NCI-H510A treated with DMSO at 0.1 percent for 48 hours (cell line): ENCODE data around the gene MOB1B.
"Not testable (repeated sequence)": the region's sequence is repeated elsewhere in the genome, so short reads cannot be mapped to it uniquely, and the experiment has no call there.

Source experiments
- DNase-seq: peaks from one replicate; lab custom pipeline; 2025; lab: John Stamatoyannopoulos, UW

The MOB1B gene

DNA sequence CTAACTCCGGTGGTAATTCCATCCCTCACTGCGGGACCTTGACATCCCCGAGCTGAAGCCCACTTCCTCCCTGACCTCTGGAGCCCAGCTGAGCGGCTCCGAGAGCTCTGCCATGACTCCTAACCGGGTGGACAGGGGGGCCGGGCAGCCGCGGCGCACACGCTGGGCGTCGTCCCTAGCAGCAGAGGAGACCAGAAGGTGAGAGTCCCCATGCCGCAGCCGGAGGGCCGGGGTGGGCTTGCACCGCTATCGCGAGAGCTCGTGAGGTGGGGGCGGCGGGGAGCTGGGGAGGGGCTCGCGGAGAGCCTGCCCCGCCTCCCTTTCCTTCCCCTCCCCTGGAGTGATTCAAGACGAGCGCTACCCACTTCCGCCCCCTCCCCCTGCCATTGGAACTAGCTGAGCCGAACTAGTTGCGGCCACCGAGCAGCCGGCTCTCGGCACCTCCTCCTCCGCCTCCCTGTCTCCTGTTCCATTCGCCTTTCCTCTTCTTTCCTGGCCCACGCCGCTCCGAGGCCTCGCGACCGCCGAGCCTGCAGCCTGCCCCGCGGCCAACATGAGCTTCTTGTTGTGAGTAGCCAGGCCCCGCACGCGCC, at the start of gene MOB1B:
Gene MOB1B, plus strand, starts transcription at position 386 of the 593 bp plus-strand sequence. Its CDS starts 168 bp downstream, at position 554.
- DNase-seq, result peak; percentile 72

DNA sequence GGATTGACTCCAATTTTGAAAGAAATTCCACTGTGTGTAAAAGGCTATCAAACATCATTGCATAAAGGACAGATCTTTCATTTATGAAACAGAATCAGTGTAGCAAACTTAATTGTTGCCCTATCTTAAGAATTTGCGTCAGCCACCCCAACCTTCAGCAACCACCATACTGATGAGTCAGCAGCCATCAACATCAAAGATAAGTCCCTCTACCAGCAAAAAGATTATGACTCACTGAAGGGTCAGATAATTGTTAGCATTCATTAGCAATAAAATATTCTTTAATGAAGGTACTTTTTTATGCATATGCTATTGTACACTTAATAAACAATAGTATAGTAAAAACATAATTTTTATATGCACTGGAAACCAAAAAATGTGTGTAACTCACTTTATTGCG, 46.7 kb upstream of the MOB1B start:
- no peak for DNase-seq

DNA sequence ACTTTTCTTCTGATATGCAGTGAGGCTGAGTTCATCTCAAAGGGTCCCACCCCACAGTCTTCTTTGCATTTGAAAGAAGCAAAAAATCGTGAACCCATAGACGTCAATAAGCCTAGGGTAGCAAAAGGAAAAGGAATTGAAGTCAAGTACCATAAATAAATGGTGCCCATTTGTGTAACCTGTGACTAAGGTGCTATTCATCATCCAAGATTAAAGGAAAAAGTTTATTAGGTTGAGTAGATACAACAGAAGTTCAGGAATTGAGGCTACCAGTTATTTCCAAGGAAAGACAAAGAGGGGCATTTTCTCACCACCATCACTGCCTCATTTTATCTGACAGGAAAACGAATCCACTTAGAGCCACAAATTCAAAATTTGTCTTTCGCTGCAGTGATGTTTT, 43.7 kb upstream of the MOB1B start:
- DNase-seq, result no peak

DNA sequence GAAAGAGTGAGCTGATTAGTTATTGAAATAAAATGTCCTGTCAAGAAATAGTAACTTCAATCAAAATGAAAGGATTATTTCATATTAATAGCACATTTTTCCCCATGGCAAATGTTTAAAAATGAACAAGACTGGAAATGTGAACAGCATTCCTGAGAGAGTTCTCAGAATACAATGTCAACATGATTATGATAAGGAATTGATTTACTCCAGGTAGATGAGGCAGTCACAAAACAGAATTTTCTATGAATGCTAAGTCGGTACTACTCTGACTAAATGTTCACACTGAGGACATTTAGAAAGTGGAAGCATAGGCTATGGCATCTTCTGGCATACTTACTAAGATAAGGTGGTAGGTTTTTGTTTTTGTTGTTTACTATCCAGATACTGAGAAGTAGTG, 43.1 kb upstream of the MOB1B start:
- DNase-seq, result no peak

DNA sequence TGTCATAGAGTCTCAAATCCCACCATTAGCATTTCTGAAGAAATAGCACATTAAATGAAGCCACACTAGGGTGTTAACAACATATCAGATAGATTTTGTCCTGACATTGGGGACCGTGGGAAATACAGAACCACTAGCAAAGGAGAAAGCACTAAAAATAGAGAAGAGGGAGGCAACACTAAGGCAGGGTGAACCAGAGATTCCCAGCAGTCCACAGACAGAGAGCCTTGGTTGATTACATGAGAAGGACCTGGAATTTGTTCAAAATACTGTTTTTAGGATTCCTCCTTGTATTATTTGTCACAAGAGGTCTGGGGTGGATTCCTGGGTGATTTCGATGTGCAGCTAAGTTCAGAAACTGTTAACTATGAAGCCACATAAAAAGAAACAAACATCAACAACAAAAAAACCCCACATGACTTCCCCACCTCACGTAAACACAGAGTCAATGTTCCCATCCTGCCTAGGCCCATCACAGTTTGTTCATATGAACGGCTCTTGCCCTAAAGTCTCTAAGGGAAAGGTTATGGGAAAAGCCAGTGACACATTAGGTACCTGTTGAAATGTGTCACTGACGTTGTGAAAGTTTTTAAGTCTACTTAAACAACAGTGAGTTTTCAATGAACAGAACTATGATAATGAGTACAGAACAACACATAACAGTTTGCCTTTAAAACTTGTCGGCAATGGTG, 38.9 kb upstream of the MOB1B start:
- DNase-seq, result no peak

DNA sequence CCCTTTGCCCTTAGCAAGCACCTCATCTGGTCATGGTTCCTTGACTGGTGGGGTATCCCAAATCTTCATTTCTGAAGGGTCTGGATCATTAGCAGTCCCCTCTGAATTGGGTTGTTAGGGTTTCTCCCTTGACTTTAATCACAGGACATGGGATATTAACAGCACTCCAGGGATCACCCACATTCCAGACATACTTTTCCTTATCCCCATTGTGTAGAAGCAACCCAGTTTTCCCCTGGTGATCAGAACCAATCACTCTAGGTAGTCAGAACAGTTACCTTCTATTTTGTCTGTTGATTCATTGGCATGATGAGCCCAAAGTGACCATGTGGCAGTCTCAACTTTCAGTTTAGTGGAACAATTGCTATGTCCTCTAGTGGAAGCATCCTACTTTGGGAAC, 33.4 kb upstream of the MOB1B start:
- DNase-seq, result no peak

DNA sequence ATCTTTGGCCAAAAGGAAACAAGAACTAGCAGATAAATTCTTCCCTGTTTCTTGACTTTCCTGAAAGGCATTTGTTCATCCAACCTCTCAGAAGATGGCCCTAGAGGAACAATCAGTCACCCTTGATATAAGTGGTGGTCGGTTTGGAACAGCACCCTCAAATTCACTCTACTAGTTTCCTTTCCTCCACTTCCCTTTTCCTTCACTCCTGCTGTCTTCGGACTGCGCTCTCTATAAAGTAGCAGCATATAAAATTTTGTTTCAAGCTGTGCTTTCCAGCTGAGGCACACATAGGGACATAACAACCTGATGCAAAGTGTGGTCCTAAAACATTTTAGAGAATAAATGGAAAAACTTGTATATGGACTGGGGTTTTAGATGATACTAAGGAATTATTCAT, 29.0 kb upstream of the MOB1B start:
- no peak for DNase-seq

DNA sequence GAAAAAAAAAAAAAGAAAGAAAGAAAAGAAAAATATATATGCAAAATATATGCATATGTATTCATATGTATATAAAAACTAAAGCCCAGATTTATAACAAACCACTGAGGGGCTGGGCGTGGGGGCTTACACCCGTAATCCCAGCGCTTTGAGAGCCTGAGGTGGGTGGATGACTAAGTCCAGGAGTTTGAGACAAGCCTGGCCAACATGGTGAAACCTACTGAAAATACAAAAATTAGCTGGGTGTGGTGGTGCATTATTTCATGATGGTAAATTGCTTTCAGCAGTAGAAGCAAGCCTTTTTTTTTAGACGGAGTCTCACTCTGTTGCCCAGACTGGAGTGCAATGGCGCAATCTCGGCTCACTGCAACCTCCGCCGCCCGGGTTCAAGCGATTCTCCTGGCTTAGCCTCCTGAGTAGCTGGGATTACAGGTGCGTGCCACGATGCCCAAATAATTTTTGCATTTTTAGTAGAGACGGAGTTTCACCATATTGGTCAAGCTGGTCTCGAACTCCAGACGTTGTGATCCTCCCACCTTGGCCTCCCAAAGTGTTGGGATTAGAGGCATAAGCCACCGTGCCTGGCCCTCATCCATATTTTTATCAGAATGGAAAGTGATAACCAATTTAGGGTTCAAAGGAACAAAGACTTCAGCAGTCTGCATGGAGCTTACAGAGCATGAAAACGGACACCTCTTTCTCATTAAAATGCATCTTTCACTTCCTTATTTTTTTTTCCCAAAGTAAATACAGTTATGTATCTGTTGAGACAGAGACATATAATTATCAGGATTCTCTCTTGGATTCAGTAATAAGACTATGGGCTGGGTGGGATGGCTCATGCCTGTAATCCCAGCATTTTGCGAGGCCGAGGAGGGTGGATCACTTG, 27.7 kb upstream of the MOB1B start:
- DNase-seq, result no peak

DNA sequence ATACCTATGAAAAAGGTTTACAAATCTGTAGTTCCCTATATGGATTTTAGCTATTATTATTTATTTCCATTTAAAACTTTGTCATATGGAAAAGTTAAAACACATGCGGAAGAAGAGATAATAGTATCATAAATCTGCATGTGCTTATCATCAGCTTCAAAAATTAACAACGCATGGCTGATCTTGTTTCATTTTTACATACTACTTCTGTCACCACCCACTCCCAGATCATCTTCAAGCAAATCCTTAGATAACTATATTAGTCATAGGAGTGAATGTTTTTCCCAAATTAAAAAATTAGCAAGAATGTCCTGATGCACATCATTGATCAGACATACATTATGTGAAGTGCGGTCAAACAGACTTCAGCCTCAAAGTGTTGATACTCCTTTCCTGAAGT, 24.6 kb upstream of the MOB1B start:
- no peak for DNase-seq

DNA sequence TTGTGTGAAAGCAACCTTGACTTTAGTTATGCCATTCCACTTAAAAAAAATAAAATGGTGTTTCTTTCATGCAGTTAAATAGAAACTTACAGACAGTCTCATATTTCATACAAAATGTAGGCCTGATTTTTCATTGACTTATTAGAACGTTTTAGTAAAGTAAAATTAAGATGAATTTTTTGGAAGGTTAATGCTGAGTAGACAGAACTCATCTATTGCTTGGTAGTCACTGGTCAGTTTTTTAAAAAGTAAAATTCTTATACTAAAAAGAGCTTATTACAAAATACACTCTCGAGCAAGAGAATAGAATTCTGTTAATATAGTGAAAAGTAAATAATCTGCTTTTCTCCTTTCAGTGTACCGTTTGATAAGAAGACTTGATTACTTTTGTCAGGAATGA, 21.4 kb upstream of the MOB1B start:
- DNase-seq, result no peak

DNA sequence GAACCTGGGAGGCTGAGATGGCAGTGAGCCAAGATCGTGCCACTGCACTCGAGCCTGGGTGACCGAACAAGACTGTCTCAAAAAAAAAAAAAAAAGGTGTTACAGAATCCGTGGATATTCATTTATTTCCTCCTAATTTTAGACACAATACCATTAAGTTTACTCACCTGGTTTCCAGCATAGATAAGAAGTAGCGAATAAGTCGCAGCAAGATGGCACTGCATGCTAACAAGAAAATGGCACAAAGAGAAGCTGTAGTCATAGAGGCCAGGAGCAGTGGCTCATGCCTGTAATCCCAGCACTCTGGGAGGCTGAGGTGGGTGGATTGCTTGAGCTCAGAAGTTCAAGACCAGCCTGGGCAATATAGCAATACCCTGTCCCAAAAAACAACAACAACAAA, 17.0 kb upstream of the MOB1B start:
- peak; percentile 48 for DNase-seq

DNA sequence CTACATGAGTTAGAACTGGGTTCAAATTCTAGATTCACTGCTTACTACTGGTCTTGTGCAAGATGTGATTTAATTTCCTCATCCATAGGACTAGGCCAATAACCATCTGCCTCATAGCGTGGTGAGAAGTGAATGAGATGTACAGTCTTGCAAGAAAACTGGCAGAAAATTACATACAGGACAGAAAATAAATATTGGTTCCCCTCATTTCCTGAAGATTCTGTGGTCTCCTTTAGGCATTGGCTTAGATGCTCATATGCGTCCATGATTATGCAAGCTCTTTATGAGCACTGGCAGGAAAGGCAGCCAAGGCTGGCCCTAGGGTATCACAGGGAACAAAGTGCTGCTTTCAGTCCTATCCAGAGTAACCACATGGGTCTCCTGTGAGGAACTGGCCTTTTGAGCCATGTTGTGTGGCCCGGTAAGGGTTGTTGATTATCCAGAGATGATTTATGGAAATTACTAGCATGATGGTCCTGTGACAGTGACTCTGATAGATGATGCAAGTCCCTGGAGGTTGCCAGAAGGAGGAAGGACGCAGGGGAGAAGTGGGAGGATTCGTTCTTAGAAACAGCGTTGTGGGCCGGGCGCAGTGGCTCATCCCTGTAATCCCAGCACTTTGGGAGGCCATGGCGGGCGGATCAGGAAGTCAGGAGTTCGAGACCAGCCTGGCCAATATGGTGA, 9.9 kb upstream of the MOB1B start:
- DNase-seq, result no peak

DNA sequence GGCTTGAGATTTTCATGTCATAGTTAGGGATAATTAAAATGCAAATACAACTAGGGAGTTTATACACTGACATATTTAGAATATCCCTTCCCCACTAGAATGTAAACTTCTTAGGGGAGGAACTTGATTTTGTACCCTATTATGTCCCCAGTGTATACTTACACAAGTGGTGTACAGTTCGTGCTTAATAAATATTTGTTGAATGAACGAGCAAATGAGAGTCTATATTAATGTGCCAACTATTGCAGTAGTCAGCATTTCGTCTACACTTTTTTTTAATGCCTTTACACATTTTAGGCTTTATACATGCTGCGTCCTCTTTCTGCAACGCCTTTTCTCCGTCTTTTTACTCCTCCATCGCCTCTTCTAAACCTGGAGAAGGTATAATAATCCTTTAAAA, 8.4 kb upstream of the MOB1B start:
- no peak for DNase-seq

DNA sequence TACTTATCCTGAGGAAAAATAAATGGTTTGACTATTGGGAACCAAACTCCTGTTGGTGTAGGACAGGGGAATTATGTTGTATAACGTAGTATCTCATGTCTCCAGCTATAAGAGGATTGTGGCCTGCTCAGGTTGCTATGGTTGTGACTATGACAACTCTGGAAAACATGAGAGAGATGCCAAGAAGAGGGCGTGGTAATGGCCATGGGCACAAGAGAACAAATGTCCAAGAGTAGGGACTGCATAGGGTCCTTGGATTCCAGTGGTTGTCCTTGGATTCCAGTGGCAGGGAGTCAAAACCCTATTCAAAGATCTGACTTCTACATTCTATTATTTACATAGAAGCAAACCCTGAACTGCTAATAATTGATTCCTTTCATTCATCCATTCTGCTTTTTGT, 6.8 kb upstream of the MOB1B start:
- DNase-seq, result no peak

DNA sequence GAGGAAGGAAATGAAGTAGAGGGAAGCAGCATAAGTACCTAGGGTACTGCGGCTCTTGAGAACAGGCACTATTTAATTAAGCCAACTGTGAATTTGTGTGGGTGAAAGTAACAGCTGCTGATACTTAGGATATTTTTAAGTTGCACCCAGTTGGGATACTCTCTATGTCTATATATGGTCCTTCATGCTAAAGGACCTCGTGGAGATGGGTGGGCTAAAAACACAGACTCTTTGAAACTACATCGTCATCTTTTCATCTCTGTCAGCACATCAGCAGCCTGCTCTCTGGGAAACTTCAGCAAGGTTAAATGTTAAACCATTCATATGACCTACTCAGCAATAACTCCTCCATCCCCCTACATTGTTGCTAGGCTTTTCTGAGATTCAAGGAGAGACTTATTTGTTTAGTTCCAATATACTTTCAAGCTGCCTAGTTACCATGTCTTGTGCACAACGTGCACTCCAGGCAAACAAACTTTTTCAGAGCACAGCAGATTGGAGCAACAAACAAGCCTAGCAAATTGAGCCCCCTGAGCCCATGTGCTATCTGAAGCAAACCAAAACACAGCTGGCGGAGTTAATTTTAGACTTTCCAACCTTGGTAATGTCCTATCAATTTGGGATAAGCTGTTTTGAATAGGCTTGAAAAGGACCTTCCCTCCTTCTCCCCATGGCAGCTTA, 6.2 kb upstream of the MOB1B start:
- DNase-seq, result no peak

DNA sequence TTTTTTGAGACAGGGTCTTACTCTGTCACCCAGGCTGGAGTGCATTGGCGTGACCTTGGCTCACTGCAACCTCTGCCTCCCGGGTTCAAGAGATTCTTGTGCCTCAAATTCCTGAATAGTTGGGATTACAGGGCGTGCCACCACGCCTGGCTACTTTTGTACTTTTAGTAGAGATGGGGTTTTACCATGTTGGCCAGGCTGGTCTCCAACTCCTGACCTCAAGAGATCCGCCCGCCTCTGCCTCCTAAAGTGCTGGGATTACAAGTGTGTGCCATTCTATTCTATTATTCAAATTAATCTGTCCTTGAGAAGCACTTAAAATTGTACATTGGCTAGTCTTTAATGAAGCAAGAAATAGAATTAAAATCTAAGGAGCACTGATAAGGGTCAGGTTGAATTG, 3.6 kb upstream of the MOB1B start:
- not testable (repeated sequence) for DNase-seq

DNA sequence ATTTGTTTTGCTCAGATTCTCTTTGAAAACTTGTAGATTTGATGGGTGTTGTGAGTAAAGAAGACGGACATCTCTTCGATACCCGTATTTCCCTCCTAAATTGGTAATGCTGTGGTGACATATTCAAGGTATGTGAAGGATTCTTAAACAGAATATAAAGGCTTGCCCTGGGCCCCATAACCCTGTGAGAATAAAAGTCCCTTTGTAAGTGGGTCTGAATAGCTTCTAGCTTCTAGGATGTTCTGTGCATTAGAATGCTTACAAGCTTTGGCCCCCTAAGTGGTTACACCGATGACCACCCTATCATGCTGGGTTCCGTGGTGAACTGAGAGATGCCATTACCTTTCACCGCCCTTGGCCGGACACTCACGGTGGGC, 574 bp upstream of the MOB1B start:
- DNase-seq, result peak; percentile 46

DNA sequence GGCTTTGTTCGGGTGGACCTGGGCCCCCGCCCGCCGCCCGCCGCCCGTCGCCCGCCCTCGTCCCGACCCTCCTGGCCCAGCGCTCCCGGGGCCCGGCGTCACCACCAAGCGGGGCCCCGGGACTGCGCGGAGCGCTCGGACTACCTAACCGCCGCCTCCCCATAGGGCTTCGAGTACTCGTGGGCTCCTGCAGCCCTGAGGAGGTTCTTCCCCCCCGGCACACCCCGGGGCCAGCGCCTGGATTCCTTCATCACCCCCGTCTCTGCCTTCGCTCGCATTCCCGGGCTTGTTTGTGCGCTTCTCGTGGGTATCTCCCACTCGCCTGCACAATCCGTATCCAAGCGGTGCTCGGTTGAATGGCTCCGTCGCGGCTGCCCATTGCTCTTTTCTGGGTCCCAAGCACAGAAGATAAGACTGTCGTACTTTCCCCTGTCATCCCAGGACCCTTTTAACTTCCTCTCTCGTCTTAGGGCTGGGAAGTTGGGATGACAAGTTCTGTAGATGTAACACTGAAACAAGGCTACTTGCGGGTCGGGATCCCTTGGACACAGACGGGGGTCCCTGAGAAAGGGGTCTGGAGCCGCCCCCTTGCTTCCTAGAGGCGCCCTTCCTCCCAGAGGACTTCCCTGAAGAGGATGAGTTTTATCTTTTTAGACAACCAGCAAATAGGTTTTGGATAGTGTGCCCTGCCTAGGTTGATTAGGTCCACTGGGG, 565 bp downstream of the MOB1B start:
- peak; percentile 38 for DNase-seq

DNA sequence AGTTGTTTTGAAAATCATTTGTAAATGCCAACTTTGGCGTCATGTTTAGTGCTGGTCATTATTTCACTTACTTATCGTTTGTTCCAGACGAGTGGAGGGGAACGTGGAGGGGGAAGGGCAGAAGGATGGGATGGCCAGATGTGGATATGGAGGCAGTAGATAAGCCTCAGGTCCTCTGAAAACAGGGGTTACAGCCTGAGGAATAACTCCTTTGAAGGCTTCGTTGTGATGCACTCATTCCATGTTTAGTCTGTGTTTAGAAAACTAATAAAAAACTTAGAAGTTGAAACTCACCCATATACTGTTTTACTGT, 1.1 kb downstream of the MOB1B start:
- no peak for DNase-seq

DNA sequence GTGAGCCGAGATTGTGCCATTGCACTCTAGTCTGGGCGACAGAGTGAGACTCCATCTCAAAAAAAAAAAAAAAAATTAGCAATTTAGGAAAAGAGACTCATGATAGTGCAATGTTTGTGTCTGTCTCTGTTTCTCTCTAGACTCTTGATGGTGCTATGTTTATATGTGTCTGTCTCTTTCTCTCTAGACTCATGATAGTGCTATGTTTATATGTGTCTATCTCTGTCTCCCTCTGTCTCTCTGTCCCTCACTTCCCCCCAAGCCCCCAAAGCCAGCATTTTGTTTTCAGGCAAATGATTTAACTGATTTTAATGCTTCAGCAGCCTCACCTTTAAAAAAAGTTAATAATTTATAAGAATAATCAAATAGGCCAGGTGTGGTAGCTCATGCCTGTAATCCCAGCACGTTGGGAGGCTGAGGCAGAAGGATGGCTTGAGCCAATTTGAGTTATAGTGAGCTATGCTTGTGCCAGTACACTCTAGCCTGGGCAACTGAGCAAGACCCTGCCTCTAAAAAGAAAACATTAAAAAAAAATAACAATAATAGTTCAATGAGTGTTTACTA, 6.9 kb downstream of the MOB1B start:
- no peak for DNase-seq

DNA sequence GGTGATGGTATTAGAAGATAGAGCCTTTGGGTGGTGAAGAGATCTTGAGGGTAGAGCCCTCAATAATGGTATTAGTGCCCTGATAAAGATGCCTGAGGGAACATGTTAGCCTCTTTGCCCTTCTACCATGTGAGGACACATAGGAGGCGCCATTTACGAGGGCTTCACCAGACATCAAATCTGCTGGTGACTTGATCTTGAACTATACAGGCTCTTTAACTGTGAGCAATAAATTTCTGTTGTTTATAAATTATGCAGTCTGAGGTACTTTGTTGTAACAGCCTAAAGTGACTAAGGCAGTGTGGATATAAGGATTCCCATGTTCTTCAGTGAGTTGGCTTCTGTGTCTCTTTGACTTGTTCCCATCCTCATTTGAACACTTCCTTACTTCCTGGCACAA, 11.8 kb downstream of the MOB1B start:
- no peak for DNase-seq
